ENCODE data around the gene ATP6V1G2.

ATP6V1G2 gene

DNA sequence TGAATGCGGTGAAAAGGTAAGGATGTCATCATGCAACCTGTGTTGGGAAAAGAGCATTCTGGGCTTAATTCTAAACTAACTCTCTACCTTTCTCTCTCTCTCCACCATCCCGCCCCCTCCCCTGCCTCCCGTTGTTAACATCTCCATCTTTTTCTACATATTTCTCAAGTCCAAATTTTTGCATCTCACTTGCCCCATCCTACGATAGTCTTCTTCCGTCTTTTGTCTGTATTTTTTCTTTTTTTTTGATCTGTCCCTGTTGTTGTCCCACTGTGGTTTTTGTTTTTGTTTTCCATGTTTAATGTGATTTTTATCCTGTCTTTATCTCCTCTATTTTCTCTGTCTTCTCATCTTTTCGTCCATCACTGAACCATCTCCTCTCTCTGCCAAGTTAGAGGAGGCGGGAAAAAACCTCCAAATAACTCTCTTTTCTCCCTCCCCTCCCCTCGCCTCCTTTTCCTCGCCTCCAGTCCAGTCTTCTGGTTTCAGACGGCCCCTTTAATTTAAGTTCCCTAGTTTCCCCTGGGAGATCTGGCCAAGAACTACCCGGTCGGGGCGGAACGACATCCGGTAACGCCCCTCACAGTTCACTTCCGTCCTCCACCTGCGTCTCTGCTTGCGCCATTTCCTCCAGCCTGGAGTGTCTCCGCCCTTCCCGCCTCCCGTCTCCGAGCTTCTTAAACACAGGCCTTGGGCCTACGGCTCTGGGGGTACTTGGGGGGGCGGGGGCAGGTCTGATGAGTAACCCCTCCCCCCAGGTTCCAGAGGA, 734 bp upstream of the ATP6V1G2 start, which contains the start of gene NFKBIL1:
Gene NFKBIL1, plus strand, starts transcription at position 651 of the 769 bp plus-strand sequence. Its CDS starts 87 bp downstream, at position 738.
- DNase-seq: peak; percentile 93

- DNase-seq: no peak
These were observed 1.1 kb downstream of the ATP6V1G2 start for GRCh38 chr6:31545291-31545690.

DNA sequence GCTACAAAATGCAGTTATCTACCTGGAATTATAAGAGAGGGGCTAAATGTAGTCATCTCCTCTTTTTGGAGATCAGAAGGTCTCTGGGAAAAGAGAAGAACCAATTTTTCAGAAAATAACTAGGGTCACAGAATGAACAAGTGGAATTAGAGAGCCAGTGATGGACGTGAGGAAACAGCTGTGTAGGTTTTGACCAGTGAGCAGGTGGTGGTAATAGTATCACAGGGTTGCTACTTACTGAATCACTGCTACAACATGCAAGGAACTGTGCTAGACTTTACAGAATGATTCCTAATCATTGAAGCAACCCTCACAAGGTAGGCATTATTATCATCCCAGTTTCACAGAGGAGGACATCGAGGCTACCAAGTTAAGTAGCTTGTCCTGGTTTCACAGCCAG, 1.7 kb downstream of the ATP6V1G2 start:
- no peak for DNase-seq

DNA sequence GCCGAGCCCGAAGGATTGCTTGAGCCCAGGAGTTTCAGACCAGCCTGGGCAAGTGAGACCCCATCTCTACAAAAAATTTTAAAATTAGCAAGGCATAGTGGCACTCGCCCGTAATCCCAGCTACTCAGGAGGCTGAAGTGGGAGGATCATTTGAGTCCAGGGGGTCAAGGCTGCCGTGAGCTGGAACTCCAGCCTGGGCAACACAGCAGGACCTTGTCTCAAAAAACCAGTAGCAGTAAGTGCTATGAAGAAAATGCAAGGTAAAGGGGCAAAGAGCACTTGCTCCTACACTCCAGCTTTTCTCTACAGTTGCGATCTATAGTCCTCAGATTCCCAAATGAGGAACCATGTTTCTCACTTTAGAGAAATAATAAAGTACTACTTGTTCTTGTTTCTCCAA, 2.8 kb downstream of the ATP6V1G2 start:
- no peak for DNase-seq

DNA sequence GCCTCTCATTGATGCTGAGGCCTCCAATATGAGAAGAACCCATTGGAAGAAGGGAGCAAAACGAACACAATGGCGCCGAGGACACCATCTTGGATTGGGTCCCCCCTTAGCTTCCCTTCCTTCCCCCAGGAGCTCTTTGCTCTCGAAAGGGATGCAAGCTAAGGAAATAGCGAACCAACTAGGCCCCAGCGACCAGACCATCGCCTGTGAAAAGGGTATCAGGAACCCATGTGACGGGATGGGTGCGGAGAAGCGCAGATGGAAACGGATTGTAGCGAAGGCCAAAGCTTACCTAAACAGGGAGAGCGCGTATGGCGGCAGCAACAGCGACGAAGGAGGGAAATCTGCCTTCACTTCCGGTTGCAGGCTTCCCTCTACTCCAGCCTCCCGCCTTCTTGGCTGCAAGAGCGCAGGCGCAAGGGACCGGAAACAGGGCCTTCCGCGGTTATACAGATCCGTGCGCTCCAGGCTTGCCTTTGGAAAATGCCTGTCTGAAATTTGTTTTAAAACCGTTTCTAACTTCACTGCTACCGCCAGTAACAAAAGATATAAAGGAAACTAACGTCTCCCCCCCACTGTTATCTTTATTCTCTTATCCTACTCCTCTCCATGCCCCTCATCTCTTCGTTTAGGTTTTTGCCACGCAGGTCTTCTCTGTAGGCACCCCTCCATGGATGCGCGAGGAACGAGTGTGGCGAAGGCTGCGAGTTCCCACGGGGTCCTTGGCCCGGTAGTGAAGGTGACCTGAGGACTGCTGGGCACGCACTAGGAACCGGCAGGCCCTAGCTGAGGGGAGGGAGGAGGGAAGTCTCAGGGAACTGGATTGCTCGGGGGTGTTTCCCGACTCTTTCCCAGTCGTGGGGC, 4.5 kb downstream of the ATP6V1G2 start, which contains the start of gene DDX39B:
Gene DDX39B, minus strand, starts transcription at position 346 of the 864 bp plus-strand sequence. CDS start 1,471 bp downstream, outside the sequence.
- DNase-seq: peak; percentile 92

GRCh38 chr6:31541059-31541657, 5.2 kb downstream of the ATP6V1G2 start:
- DNase-seq: no peak

DNA sequence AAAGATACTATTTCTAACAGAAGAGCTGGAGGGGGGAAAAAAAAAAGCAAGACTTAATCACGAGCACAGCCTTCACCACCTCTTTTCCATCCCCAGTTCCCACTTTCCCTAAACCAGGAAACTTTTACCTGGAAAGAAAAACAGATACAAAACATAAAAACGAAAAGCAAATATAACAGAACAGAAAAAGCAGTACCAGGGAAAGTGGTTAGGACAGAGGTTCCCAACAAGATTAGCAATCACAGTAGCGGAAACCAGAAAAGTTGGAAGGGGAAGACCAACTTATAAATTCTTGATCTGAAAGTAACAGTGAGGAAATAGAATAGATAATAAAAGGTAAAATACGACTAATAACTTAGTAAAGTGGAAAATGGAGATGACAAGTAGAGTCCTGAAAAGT, 5.8 kb downstream of the ATP6V1G2 start:
- no peak for DNase-seq

GRCh38 chr6:31538805-31539400, 7.5 kb downstream of the ATP6V1G2 start:
- no peak for DNase-seq

DNA sequence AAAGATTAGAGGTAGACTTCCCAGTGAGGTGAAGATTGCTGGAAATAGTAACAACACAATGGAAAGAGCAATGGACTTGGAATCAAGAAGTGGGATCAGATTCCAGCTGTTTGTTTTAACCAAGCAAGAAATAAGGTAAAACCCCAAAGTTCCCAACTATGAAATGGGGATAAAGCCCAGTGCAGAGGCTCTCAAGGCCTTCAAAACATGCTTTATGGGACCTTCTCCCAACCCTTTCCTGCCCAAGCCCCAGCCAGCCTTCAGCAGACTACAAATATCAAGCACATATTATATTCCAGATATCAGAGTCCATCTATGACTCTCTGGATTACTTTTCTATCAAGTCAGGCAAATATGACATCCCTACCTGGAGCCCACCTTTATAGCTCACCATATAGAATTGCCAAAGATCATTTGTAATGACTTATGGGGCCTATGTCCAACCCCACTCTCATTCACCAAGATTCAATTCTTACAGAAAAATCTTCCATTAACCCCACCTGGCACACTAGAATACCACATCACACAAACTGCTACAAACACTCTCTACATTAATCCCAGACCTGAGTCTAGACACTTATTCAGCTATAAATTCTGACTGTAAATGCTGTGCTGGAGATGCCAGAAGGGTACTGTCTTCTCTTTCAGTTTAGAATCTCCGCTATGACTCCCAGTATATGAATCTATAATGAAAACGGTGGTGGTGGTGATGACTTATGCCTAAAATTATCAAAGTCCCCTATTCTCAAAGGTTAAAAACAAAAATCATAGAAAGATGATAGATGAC, 10.7 kb downstream of the ATP6V1G2 start:
- DNase-seq: no peak

DNA sequence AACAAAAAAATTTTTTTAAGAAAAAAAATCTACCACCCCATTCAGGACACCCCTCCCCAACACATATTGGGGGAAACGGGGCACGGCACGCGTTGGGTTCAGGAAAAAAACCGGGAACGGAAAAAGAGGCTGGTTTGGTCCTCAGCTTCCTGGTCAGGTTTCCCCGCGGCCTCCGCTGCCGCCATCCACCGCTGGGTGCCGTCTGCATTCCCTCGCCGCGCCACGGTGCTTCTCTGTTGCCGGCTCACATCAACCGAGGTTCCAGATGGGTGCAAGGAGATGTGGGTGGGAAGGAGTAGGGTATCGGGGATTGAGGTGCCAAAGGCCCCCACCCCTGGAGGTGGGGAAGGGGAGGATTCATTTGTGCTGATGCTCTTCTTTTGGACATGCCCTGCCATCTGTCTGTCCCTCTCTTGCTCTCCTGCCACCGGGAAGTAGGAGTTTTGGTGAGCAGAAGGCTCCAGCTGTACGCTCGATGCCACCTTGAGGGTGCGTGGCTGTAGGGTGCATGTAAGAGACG, 11.8 kb downstream of the ATP6V1G2 start:
- no peak for DNase-seq

DNA sequence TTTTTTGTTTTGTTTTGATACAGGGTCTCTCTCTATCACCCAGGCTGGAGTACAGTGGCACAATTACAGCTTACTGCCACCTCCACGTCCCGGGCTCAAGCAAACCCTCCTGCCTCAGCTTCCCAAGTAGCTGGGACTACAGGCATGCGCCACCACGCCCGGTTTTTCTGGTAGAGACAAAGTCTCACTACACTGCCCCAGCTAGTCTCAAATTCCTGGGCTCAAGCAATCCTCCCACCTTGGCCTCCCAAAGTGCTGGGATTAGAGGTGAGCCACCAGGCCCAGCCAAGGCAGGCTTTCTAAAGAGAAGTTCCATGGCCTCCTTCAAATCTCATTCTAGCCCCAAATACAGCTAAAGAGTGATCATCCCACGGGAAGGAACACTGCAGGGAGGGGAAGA, 12.4 kb downstream of the ATP6V1G2 start:
- DNase-seq: no peak

DNA sequence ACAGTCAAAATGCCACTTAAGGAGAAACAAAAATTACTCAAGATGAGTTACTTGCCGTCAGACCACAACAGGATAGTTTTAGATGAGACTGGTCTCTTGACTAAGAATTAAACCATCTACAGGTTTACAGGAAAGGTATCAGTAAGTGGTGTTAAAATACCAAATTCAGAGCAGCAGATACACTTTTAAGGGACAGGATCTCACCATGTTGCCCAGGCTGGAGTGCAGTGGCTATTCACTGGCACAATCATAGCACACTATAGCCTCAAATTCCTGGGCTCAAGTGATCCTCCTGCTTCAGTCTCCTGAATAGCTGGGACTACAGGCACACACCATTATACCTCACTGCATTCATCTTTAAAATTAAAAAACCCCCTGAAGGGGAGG, 13.0 kb downstream of the ATP6V1G2 start:
- no peak for DNase-seq

DNA sequence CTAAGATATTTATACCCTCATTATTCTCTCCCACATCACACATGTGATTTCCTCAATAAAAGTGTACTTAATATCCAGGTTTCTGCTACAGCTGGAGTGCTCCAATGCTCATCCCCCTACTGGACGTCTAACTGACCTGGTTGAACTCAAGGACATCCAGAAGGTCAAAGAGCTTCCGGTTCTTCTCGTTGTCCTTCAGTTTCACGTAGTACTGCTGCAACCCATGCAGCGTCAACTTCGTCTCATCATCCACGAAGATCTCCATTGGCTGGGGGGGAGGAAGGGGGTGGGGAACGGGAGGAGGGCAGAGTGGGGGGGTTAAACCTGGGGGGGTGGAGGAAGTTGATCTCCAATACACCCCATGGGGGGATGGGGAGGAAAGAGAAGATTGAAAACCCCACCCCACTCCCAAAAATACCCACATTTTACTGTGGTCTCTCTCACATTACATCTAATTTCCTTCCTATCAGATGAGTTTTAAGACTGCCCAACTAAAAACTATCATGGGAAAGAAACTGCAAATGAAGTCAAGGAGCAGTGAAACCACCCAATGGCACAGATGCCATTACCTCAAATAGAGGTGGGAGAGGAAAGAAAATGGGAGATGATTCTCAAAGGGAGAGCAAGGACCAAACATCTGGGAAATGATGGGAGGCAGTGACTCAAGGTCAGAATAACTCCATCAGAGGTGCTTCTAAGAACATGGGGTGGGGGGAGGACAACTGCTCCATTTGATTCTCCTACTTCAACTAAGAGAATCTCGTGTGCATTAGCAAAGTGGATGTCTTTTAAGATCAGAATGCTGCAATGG, 13.6 kb downstream of the ATP6V1G2 start:
- DNase-seq: no peak

DNA sequence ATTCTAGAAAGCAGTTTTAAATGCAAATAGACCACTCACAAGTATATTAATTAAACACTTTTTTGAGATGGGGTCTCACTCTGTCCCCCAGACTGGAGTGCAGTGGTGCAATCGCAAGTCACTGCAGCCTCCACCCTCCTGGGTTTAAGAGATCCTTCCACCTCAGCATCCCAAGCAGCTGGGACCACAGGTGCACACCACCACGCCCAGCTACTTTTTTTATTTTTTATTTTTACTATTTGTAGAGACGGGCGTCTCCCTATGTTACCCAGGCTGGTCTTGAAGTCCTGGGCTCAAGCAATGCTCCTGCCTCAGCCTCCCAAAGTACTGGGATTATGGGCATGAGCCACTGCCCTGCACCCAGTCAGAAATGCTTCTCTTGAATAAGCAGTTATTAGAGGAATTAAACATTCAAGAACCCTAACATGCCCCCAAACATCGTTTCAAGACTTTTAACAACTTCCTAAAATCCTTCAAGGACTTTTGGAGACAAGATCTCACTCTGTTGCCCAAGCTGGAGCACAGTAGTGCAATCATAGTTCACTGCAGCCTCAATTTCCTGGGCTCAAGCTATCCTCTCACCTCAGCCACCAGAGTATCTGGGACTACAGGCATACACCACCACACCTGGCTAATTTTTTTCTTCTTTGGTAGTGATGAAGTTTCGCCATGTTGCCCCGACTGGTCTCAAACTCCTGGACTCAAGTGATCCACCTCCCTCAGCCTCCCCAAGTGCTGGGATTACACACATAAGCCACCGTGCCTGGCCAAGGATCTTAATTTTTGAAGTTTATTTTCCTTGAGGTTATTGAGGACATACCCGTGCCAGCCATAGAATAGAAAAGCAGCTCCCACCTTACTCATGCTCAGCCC, 14.4 kb downstream of the ATP6V1G2 start:
- DNase-seq: no peak

DNA sequence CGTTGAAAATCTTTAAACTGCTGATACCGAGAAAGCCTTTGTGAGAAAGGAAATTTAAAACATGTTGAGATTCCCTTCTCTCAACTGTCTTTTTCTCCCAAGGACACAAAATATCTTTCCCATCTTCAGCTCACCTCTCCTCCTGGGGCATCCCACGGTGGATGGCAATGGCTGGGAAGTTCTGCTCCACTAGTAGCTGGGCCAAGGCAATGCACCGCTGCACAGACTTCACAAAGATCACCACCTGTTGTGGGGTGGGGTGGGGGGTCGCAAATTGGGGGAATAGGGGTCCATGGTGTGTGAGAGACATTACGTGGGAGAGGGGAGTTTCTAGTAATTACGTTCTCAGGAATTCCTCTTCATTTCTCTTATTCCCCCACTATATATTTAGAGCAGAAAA, 15.2 kb downstream of the ATP6V1G2 start:
- DNase-seq: no peak

DNA sequence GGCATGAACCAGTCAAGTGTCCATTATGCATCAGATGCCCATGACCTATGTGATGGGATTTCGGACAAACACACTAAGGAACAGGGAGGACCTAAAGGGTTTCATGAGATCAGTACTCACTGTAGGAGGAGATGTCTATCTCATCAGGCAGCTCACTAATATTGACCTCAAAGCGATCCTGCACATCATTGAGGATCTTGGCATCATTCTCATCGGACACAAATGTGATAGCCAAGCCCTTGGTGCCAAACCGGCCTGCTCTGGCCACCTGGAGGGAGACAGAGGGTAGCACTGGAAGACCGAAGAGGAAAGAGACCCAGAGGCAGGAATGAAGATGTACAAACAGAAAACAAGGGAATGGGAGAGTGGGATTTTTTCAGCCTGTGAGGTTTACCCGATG, 15.7 kb downstream of the ATP6V1G2 start:
- DNase-seq: no peak

- no peak for DNase-seq
These were observed 16.9 kb downstream of the ATP6V1G2 start for GRCh38 chr6:31529329-31530150.

- no peak for DNase-seq
These were observed 17.5 kb downstream of the ATP6V1G2 start, which contains the start of gene MCCD1 for GRCh38 chr6:31528821-31529328. MCCD1 (plus strand) TSS chr6:31528962; CDS start chr6:31529015, 53 bp downstream.

DNA sequence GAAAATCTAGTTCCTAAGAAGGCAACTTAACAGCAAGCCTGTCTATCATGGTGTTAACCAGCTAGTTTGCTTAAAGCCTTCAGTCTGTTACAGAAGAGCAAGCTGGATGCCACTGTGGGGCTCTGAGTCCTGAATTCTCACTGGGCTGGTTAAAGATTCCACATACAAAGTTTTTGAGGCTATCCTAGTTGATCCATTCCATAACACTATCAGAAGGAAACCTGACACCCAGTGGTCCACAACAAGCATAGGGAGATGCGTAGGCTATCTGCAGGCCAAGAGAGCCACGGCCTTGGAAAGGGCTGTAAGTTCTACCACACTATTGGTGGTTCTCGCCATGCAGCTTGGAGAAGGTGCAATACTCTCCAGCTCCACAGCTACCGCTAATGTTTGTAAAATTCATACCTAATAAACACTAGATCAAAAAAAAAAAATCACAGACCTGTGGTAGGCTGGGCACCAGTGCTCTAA, 18.1 kb downstream of the ATP6V1G2 start:
- DNase-seq: no peak
